Coronary artery (tissue), 2 donors: ENCODE measurements around the gene ARHGEF12.
A peak's percentile ranks its signal among the peaks of the same experiment; 100 is the strongest.

Experiments used
- DNase-seq: peaks from one replicate; pipeline ENCODE4 v3.0.0-alpha.2; 2017; ENCODE audit warnings: low spot score
- H3K27ac ChIP-seq, 2 donors: fragments of 200-600 bp; sonication (generic); one replicate each; pipeline ENCODE4 v1.5.1; 2016 to 2019
- H3K4me3 ChIP-seq: fragments of 200-600 bp; sonication (generic); 2 replicates; pipeline ENCODE4 v1.5.1; 2016; ENCODE audit warnings: mild to moderate bottlenecking, moderate library complexity
- CTCF ChIP-seq: fragments of 200-600 bp; sonication (generic); IDR thresholded peaks from one replicate; pipeline ENCODE4 v1.5.1; 2019; ENCODE audit warnings: antibody characterized with exemption

ARHGEF12 gene

GRCh38 chr11:120306519-120307242 lies 29.5 kb upstream of the ARHGEF12 start:
- DNase-seq: no peak
- Histone ChIP-seq H3K27ac (no peak overlapping the region), H3K4me3 (no peak overlapping the region)
- no peak for TF ChIP-seq CTCF

GRCh38 chr11:120307476-120307875 lies 28.7 kb upstream of the ARHGEF12 start:
- Histone ChIP-seq H3K4me3 (no peak overlapping the region), H3K27ac (no peak overlapping the region)
- no peak for TF ChIP-seq CTCF
- DNase-seq: no peak

- no peak for TF ChIP-seq CTCF
- no peak for DNase-seq
- no peak overlapping the region for H3K27ac ChIP-seq
- H3K4me3 ChIP-seq: no peak overlapping the region
Measured at GRCh38 chr11:120308081-120308480, 28.1 kb upstream of the ARHGEF12 start.

GRCh38 chr11:120310870-120311269 lies 25.3 kb upstream of the ARHGEF12 start:
- no peak for TF ChIP-seq CTCF
- no peak overlapping the region for H3K27ac ChIP-seq
- no peak for DNase-seq
- H3K4me3 ChIP-seq: no peak overlapping the region

- H3K27ac ChIP-seq: no peak overlapping the region
- H3K4me3 ChIP-seq: no peak overlapping the region
- no peak for DNase-seq
- no peak for TF ChIP-seq CTCF
Measured at GRCh38 chr11:120314861-120315260, 21.4 kb upstream of the ARHGEF12 start.

- Histone ChIP-seq H3K4me3 (peak overlapping the region; percentile 41), H3K27ac (peak overlapping the region; percentile 74 to 81)
- DNase-seq: peak; percentile 89
- TF ChIP-seq CTCF: no peak
Measured at GRCh38 chr11:120316880-120317688, 19.1 kb upstream of the ARHGEF12 start.
